Measurements from ENCODE around the gene PSD4.

Gene PSD4

GRCh38 chr2:113226462-113226861 is 52.7 kb downstream of the PSD4 start:
- Histone ChIP-seq H3K4me1 (ENCODE audit: control insufficient read depth, insufficient read depth, low read length) (peaks cover 10% of the 10 kb centered on the region), H3K27me3 (ENCODE audit: control insufficient read depth, insufficient read depth, low read length, poor library complexity, severe bottlenecking) (no peaks in the 10 kb centered on the region), H3K36me3 (ENCODE audit: control insufficient read depth, insufficient read depth, low read length) (no peaks in the 10 kb centered on the region), H3K9me3 (ENCODE audit: control insufficient read depth, low read length) (no peaks in the 10 kb centered on the region), H3K4me3 (ENCODE audit: insufficient read depth, low read depth, low read length) (no peak overlapping the region), H3K27ac (ENCODE audit: insufficient read depth, low read depth, low read length, poor library complexity, severe bottlenecking) (peak overlapping the region; percentile 79)
- 95 to 97% methylated on average over 4 of the region's 4 CpGs for WGBS, 2 experiments

- peaks cover 10% of the 10 kb centered on the region for H3K4me1 ChIP-seq (ENCODE audit: control insufficient read depth, insufficient read depth, low read length)
- H3K4me3 ChIP-seq (ENCODE audit: insufficient read depth, low read depth, low read length), result no peak overlapping the region
- no peaks in the 10 kb centered on the region for H3K9me3 ChIP-seq (ENCODE audit: control insufficient read depth, low read length)
- no peak overlapping the region for H3K27ac ChIP-seq (ENCODE audit: insufficient read depth, low read depth, low read length, poor library complexity, severe bottlenecking)
- H3K27me3 ChIP-seq (ENCODE audit: control insufficient read depth, insufficient read depth, low read length, poor library complexity, severe bottlenecking), result no peaks in the 10 kb centered on the region
- no peaks in the 10 kb centered on the region for H3K36me3 ChIP-seq (ENCODE audit: control insufficient read depth, insufficient read depth, low read length)
- WGBS, 2 experiments, result 94 to 100% methylated on average over 1 of the region's 1 CpG
Observed at GRCh38 chr2:113227290-113227689, 53.5 kb downstream of the PSD4 start.

- 90 to 95% methylated on average over 3 of the region's 3 CpGs for WGBS, 2 experiments
- no peaks in the 10 kb centered on the region for H3K9me3 ChIP-seq (ENCODE audit: control insufficient read depth, low read length)
- H3K36me3 ChIP-seq (ENCODE audit: control insufficient read depth, insufficient read depth, low read length), result no peaks in the 10 kb centered on the region
- peaks cover 10% of the 10 kb centered on the region for H3K4me1 ChIP-seq (ENCODE audit: control insufficient read depth, insufficient read depth, low read length)
- no peak overlapping the region for H3K27ac ChIP-seq (ENCODE audit: insufficient read depth, low read depth, low read length, poor library complexity, severe bottlenecking)
- H3K27me3 ChIP-seq (ENCODE audit: control insufficient read depth, insufficient read depth, low read length, poor library complexity, severe bottlenecking), result no peaks in the 10 kb centered on the region
- H3K4me3 ChIP-seq (ENCODE audit: insufficient read depth, low read depth, low read length), result no peak overlapping the region
Observed at GRCh38 chr2:113227698-113228097, 53.9 kb downstream of the PSD4 start.

GRCh38 chr2:113228351-113228750 is 54.6 kb downstream of the PSD4 start:
- H3K27ac ChIP-seq (ENCODE audit: insufficient read depth, low read depth, low read length, poor library complexity, severe bottlenecking), result no peak overlapping the region
- no peaks in the 10 kb centered on the region for H3K9me3 ChIP-seq (ENCODE audit: control insufficient read depth, low read length)
- 87 to 93% methylated on average over 1 of the region's 1 CpG for WGBS, 2 experiments
- no peak overlapping the region for H3K4me3 ChIP-seq (ENCODE audit: insufficient read depth, low read depth, low read length)
- H3K4me1 ChIP-seq (ENCODE audit: control insufficient read depth, insufficient read depth, low read length), result peaks cover 10% of the 10 kb centered on the region
- H3K27me3 ChIP-seq (ENCODE audit: control insufficient read depth, insufficient read depth, low read length, poor library complexity, severe bottlenecking), result no peaks in the 10 kb centered on the region
- H3K36me3 ChIP-seq (ENCODE audit: control insufficient read depth, insufficient read depth, low read length), result no peaks in the 10 kb centered on the region

GRCh38 chr2:113228991-113229716 is 55.4 kb downstream of the PSD4 start:
- no peak overlapping the region for H3K4me3 ChIP-seq (ENCODE audit: insufficient read depth, low read depth, low read length)
- H3K27ac ChIP-seq (ENCODE audit: insufficient read depth, low read depth, low read length, poor library complexity, severe bottlenecking), result no peak overlapping the region
- H3K36me3 ChIP-seq (ENCODE audit: control insufficient read depth, insufficient read depth, low read length), result no peaks in the 10 kb centered on the region
- WGBS, 2 experiments, result 89 to 93% methylated on average over 3 of the region's 3 CpGs
- peaks cover 10% of the 10 kb centered on the region for H3K4me1 ChIP-seq (ENCODE audit: control insufficient read depth, insufficient read depth, low read length)
- H3K27me3 ChIP-seq (ENCODE audit: control insufficient read depth, insufficient read depth, low read length, poor library complexity, severe bottlenecking), result no peaks in the 10 kb centered on the region
- no peaks in the 10 kb centered on the region for H3K9me3 ChIP-seq (ENCODE audit: control insufficient read depth, low read length)

- Histone ChIP-seq H3K4me3 (ENCODE audit: insufficient read depth, low read depth, low read length) (no peak overlapping the region), H3K36me3 (ENCODE audit: control insufficient read depth, insufficient read depth, low read length) (no peaks in the 10 kb centered on the region), H3K27me3 (ENCODE audit: control insufficient read depth, insufficient read depth, low read length, poor library complexity, severe bottlenecking) (no peaks in the 10 kb centered on the region), H3K4me1 (ENCODE audit: control insufficient read depth, insufficient read depth, low read length) (peaks cover 9% of the 10 kb centered on the region), H3K27ac (ENCODE audit: insufficient read depth, low read depth, low read length, poor library complexity, severe bottlenecking) (no peak overlapping the region), H3K9me3 (ENCODE audit: control insufficient read depth, low read length) (no peaks in the 10 kb centered on the region)
- WGBS, 2 experiments, result 75 to 96% methylated on average over 2 to 3 of the region's 3 CpGs
Observed at GRCh38 chr2:113229795-113230194, 56.0 kb downstream of the PSD4 start.

- no peak overlapping the region for H3K4me3 ChIP-seq (ENCODE audit: insufficient read depth, low read depth, low read length)
- no peaks in the 10 kb centered on the region for H3K36me3 ChIP-seq (ENCODE audit: control insufficient read depth, insufficient read depth, low read length)
- no peaks in the 10 kb centered on the region for H3K27me3 ChIP-seq (ENCODE audit: control insufficient read depth, insufficient read depth, low read length, poor library complexity, severe bottlenecking)
- 90 to 92% methylated on average over 6 of the region's 6 CpGs for WGBS, 2 experiments
- no peaks in the 10 kb centered on the region for H3K9me3 ChIP-seq (ENCODE audit: control insufficient read depth, low read length)
- peaks cover 7% of the 10 kb centered on the region for H3K4me1 ChIP-seq (ENCODE audit: control insufficient read depth, insufficient read depth, low read length)
- H3K27ac ChIP-seq (ENCODE audit: insufficient read depth, low read depth, low read length, poor library complexity, severe bottlenecking), result no peak overlapping the region
Observed at GRCh38 chr2:113230531-113230930, 56.8 kb downstream of the PSD4 start.

- 91 to 95% methylated on average over 3 of the region's 3 CpGs for WGBS, 2 experiments
- Histone ChIP-seq H3K36me3 (ENCODE audit: control insufficient read depth, insufficient read depth, low read length) (no peaks in the 10 kb centered on the region), H3K4me3 (ENCODE audit: insufficient read depth, low read depth, low read length) (no peak overlapping the region), H3K9me3 (ENCODE audit: control insufficient read depth, low read length) (no peaks in the 10 kb centered on the region), H3K27ac (ENCODE audit: insufficient read depth, low read depth, low read length, poor library complexity, severe bottlenecking) (no peak overlapping the region), H3K27me3 (ENCODE audit: control insufficient read depth, insufficient read depth, low read length, poor library complexity, severe bottlenecking) (no peaks in the 10 kb centered on the region), H3K4me1 (ENCODE audit: control insufficient read depth, insufficient read depth, low read length) (peaks cover 5% of the 10 kb centered on the region)
Observed at GRCh38 chr2:113231064-113231463, 57.3 kb downstream of the PSD4 start.

- no peaks in the 10 kb centered on the region for H3K4me1 ChIP-seq (ENCODE audit: control insufficient read depth, insufficient read depth, low read length)
- H3K27me3 ChIP-seq (ENCODE audit: control insufficient read depth, insufficient read depth, low read length, poor library complexity, severe bottlenecking), result no peaks in the 10 kb centered on the region
- 93 to 98% methylated on average over 3 of the region's 3 CpGs for WGBS, 2 experiments
- H3K9me3 ChIP-seq (ENCODE audit: control insufficient read depth, low read length), result no peaks in the 10 kb centered on the region
- H3K27ac ChIP-seq (ENCODE audit: insufficient read depth, low read depth, low read length, poor library complexity, severe bottlenecking), result no peak overlapping the region
- H3K36me3 ChIP-seq (ENCODE audit: control insufficient read depth, insufficient read depth, low read length), result no peaks in the 10 kb centered on the region
- H3K4me3 ChIP-seq (ENCODE audit: insufficient read depth, low read depth, low read length), result no peak overlapping the region
Observed at GRCh38 chr2:113232123-113232522, 58.4 kb downstream of the PSD4 start.

- H3K36me3 ChIP-seq (ENCODE audit: control insufficient read depth, insufficient read depth, low read length), result no peaks in the 10 kb centered on the region
- H3K4me1 ChIP-seq (ENCODE audit: control insufficient read depth, insufficient read depth, low read length), result no peaks in the 10 kb centered on the region
- no peak overlapping the region for H3K27ac ChIP-seq (ENCODE audit: insufficient read depth, low read depth, low read length, poor library complexity, severe bottlenecking)
- WGBS, 2 experiments, result 88 to 92% methylated on average over 6 of the region's 6 CpGs
- H3K9me3 ChIP-seq (ENCODE audit: control insufficient read depth, low read length), result no peaks in the 10 kb centered on the region
- no peak overlapping the region for H3K4me3 ChIP-seq (ENCODE audit: insufficient read depth, low read depth, low read length)
- no peaks in the 10 kb centered on the region for H3K27me3 ChIP-seq (ENCODE audit: control insufficient read depth, insufficient read depth, low read length, poor library complexity, severe bottlenecking)
Observed at GRCh38 chr2:113232740-113233139, 59.0 kb downstream of the PSD4 start.

Data from ectodermal cell (in vitro differentiated cells).